ENCODE data around the gene PLXNA2. TPM values are rescaled to one million over a fixed set of nuclear protein-coding genes. Genes with fewer than 3 reads are reported as not detected.

PLXNA2 gene
- total RNA-seq, 1 experiment from 2014 or later: 0.89 TPM

DNA sequence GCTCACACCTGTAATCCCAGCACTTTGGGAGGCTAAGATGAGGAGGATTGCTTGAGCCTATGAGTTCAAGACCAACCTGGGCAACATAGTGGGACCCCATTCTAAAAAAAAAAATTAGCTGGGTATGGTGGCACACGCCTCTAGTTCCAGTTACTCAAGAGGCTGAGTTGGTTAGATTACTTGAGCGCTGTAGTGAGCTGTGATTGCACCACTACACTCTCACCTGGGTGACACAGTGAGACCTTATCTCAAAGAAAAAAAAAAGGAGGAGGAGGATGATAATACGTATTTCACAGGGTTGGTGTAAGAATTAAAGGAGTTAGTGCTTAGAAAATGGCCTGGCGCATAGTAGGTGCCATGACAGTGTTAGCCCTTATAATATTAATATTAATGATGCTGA is 144.1 kb downstream of the PLXNA2 start:
- H3K27me3 ChIP-seq (ENCODE audit: insufficient read depth, low read length): peaks cover 33% of the 10 kb centered on the region; the same call in 1 of the 2 replicates
- RAD21 ChIA-PET (ENCODE audit: low non-redundant PET in 1 of 2, low total read pairs in 2 of 2, uncharacterized antibody in 2 of 2, unreplicated experiment in 2 of 2): no interaction called here
- no TSS peak for BruUV-seq (replicated peaks)
- no peak overlapping the region for H3K4me2 ChIP-seq (ENCODE audit: low read length)
- H3K4me3 ChIP-seq (replicated peaks in 1 of 2; ENCODE audit: low read depth in 1 of 2, low read length in 2 of 2): no peak overlapping the region
- DNase-seq (ENCODE audit: low read depth, low spot score): no peak
- H3K36me3 ChIP-seq (ENCODE audit: control insufficient read depth in 1 of 2, insufficient read depth in 2 of 2, low read length in 2 of 2): no peaks in the 10 kb centered on the region
- H2AFZ ChIP-seq (ENCODE audit: low read depth, low read length, poor library complexity, severe bottlenecking): no peak overlapping the region
- intact Hi-C loops (cut with micrococcal nuclease): no loop called here
- H3K9me2 ChIP-seq (ENCODE audit: insufficient read depth): no peaks in the 10 kb centered on the region
- H3K4me1 ChIP-seq (ENCODE audit: control insufficient read depth in 1 of 2, insufficient read depth in 2 of 2, low read length in 2 of 2): no peaks in the 10 kb centered on the region
- TF ChIP-seq POLR2A (IDR thresholded peaks at IDR 0.05; ENCODE audit: borderline replicate concordance, extremely low read depth, insufficient read depth, insufficient read length) (no peak), POLR2AphosphoS5 (IDR thresholded peaks at IDR 0.05; ENCODE audit: low read depth, low read length) (no peak), ELF1 (IDR thresholded peaks at IDR 0.05; ENCODE audit: borderline replicate concordance, low read depth) (no peak)
- H4K20me1 ChIP-seq (ENCODE audit: insufficient read depth): no peaks in the 10 kb centered on the region; the same call in 1 of the 2 replicates
- no peaks in the 10 kb centered on the region for H3K79me2 ChIP-seq (ENCODE audit: insufficient read depth, low read length)
- H3K9me3 ChIP-seq (ENCODE audit: control insufficient read depth in 1 of 2, insufficient read depth in 1 of 2, low read depth in 1 of 2, low read length in 2 of 2): no peaks in the 10 kb centered on the region
- no peak for ATAC-seq
- CTCF ChIA-PET: no interaction called here
- H3K9ac ChIP-seq (ENCODE audit: low read length): no peak overlapping the region
- POLR2A ChIA-PET: no interaction called here
- no peak overlapping the region for H3K27ac ChIP-seq (ENCODE audit: low read depth, low read length)

DNA sequence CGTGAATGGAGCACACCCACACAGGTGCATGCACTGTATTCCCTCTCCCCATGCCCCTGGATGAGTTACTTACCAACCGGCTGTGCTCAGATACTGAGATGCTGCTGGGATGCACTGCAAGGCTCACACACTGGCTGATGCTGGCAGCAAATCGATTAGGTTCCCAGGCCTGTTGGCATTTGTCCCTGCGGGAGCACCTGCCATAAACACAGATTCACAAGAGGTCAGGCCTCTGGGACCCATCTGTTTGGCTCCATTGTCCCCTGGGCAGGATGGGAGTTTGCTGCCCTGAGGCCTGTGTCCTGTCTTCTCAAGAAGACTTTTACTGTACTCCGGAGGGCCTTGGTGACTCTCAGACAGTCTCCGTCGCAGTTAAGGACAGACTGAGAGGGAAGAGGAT is 145.4 kb downstream of the PLXNA2 start:
- ChIA-PET CTCF (no interaction called here), POLR2A (no interaction called here), RAD21 (ENCODE audit: low non-redundant PET in 1 of 2, low total read pairs in 2 of 2, uncharacterized antibody in 2 of 2, unreplicated experiment in 2 of 2) (no interaction called here)
- no peak for DNase-seq (ENCODE audit: low read depth, low spot score)
- H3K9ac ChIP-seq (ENCODE audit: low read length): no peak overlapping the region
- ATAC-seq: no peak
- H3K79me2 ChIP-seq (ENCODE audit: insufficient read depth, low read length): no peaks in the 10 kb centered on the region
- H3K9me3 ChIP-seq (ENCODE audit: control insufficient read depth in 1 of 2, insufficient read depth in 1 of 2, low read depth in 1 of 2, low read length in 2 of 2): no peaks in the 10 kb centered on the region
- peaks cover 33% of the 10 kb centered on the region; the same call in 1 of the 2 replicates for H3K27me3 ChIP-seq (ENCODE audit: insufficient read depth, low read length)
- H3K27ac ChIP-seq (ENCODE audit: low read depth, low read length): no peak overlapping the region
- no peaks in the 10 kb centered on the region; the same call in 1 of the 2 replicates for H4K20me1 ChIP-seq (ENCODE audit: insufficient read depth)
- H3K4me1 ChIP-seq (ENCODE audit: control insufficient read depth in 1 of 2, insufficient read depth in 2 of 2, low read length in 2 of 2): no peaks in the 10 kb centered on the region
- no peak overlapping the region for H2AFZ ChIP-seq (ENCODE audit: low read depth, low read length, poor library complexity, severe bottlenecking)
- H3K36me3 ChIP-seq (ENCODE audit: control insufficient read depth in 1 of 2, insufficient read depth in 2 of 2, low read length in 2 of 2): no peaks in the 10 kb centered on the region
- intact Hi-C loops (cut with micrococcal nuclease): no loop called here
- H3K4me3 ChIP-seq (replicated peaks in 1 of 2; ENCODE audit: low read depth in 1 of 2, low read length in 2 of 2): no peak overlapping the region
- TF ChIP-seq, protein P1, sequence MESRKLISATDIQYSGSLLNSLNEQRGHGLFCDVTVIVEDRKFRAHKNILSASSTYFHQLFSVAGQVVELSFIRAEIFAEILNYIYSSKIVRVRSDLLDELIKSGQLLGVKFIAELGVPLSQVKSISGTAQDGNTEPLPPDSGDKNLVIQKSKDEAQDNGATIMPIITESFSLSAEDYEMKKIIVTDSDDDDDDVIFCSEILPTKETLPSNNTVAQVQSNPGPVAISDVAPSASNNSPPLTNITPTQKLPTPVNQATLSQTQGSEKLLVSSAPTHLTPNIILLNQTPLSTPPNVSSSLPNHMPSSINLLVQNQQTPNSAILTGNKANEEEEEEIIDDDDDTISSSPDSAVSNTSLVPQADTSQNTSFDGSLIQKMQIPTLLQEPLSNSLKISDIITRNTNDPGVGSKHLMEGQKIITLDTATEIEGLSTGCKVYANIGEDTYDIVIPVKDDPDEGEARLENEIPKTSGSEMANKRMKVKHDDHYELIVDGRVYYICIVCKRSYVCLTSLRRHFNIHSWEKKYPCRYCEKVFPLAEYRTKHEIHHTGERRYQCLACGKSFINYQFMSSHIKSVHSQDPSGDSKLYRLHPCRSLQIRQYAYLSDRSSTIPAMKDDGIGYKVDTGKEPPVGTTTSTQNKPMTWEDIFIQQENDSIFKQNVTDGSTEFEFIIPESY (IDR thresholded peaks at IDR 0.05; ENCODE audit: extremely low read depth, insufficient replicate concordance, low read length): no peak
- TF ChIP-seq EZH2 (IDR thresholded peaks at IDR 0.05): no peak
- TF ChIP-seq FOSL1 (IDR thresholded peaks at IDR 0.05; ENCODE audit: low read depth): no peak
- TF ChIP-seq POLR2A (IDR thresholded peaks at IDR 0.05; ENCODE audit: borderline replicate concordance, extremely low read depth, insufficient read depth, insufficient read length): no peak
- no peak for TF ChIP-seq EZH2phosphoT487 (IDR thresholded peaks at IDR 0.05; ENCODE audit: borderline replicate concordance)
- TF ChIP-seq TCF7L2 (IDR thresholded peaks at IDR 0.05; ENCODE audit: borderline replicate concordance, extremely low read depth, insufficient read depth, insufficient read length): no peak
- TF ChIP-seq YY1 (IDR thresholded peaks at IDR 0.05; ENCODE audit: extremely low read depth, insufficient replicate concordance, low read depth, low read length): no peak
- TF ChIP-seq POLR2AphosphoS5 (IDR thresholded peaks at IDR 0.05; ENCODE audit: low read depth, low read length): no peak
- no peak for TF ChIP-seq RAD21 (IDR thresholded peaks at IDR 0.05; ENCODE audit: low read depth)
- no peak for TF ChIP-seq JUND (IDR thresholded peaks at IDR 0.05)
- no peak for TF ChIP-seq CBX3 (IDR thresholded peaks at IDR 0.05; ENCODE audit: low read depth)
- no peak for TF ChIP-seq ELF1 (IDR thresholded peaks at IDR 0.05; ENCODE audit: borderline replicate concordance, low read depth)
- no peak for TF ChIP-seq ZFX (IDR thresholded peaks at IDR 0.05)
- TF ChIP-seq CEBPB (IDR thresholded peaks at IDR 0.05; ENCODE audit: low read depth): no peak
- H3K9me2 ChIP-seq (ENCODE audit: insufficient read depth): no peaks in the 10 kb centered on the region
- H3K4me2 ChIP-seq (ENCODE audit: low read length): no peak overlapping the region
- no TSS peak for BruUV-seq (replicated peaks)

All from HCT116 (cell line).